Measurements from ENCODE around the gene ARHGAP26. TPM values are rescaled to one million over a fixed set of nuclear protein-coding genes. Genes with fewer than 3 reads are reported as not detected.
A peak's percentile ranks its signal among the peaks of the same experiment; 100 is the strongest.

ARHGAP26 gene
- total and polyA plus RNA-seq, 4 donors = 5.4 to 52.3 (median 30.4) TPM

DNA sequence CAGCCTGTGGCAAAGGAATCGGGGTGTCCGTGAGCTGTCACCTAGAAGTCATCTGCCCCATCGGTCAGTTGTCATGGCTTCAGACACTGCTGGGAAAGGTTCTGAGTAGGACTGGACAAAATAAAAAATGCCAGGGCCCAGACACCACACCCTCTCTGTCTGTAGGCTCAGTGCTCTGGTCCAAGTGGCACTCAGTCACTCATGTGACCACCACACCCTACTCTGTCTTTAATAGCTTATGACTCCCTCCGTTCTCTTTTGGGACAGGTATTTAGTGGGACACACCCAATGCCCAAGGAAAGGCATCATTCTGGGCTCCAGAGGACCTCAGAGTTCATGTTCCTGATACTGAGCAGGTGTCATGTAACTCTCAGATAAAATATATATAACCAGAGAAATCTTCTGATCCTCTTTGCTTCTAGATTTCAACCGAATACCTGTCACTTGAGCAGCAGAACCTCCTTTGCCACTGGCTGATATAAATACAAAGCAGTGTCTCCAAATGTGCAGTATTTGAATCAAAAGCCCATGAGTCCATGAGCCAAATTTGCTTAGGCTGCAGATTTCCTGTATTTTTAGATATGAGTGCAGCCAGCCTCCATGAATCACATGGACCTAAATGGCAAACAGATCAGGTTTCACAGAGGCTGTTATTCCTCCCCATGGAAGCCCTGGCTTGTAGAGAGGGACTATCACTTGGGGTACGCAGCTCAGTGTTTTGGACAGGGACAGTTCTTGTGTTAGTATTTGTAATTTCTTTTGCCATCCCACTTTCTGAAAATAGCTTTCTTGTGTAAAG, 272.0 kb downstream of the ARHGAP26 start:
- peaks cover 0 to 14% (median 4%) of the 10 kb centered on the region in 5 donors for H3K4me1 ChIP-seq (ENCODE audit: control insufficient read depth in 5 of 5, insufficient read depth in 5 of 5, low read length in 5 of 5)
- no peak overlapping the region for H3K4me3 ChIP-seq
- TF ChIP-seq, protein P1, sequence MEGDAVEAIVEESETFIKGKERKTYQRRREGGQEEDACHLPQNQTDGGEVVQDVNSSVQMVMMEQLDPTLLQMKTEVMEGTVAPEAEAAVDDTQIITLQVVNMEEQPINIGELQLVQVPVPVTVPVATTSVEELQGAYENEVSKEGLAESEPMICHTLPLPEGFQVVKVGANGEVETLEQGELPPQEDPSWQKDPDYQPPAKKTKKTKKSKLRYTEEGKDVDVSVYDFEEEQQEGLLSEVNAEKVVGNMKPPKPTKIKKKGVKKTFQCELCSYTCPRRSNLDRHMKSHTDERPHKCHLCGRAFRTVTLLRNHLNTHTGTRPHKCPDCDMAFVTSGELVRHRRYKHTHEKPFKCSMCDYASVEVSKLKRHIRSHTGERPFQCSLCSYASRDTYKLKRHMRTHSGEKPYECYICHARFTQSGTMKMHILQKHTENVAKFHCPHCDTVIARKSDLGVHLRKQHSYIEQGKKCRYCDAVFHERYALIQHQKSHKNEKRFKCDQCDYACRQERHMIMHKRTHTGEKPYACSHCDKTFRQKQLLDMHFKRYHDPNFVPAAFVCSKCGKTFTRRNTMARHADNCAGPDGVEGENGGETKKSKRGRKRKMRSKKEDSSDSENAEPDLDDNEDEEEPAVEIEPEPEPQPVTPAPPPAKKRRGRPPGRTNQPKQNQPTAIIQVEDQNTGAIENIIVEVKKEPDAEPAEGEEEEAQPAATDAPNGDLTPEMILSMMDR (IDR thresholded peaks at IDR 0.05; ENCODE audit: control extremely low read depth, extremely low read depth) = no peak
- peak in 2 of 3 donors; percentile 49 to 73 for DNase-seq
- ATAC-seq (ENCODE audit: insufficient read depth, low FRiP score) = no peak
- peak overlapping the region in 1 of 2 donors; percentile 78 for H3K27ac ChIP-seq (ENCODE audit: low read depth in 1 of 2, low read length in 1 of 2)
- H3K27me3 ChIP-seq (ENCODE audit: control insufficient read depth in 3 of 3, insufficient read depth in 3 of 3, low read length in 2 of 3) = no peaks in the 10 kb centered on the region
- WGBS, 2 donors = 85 to 92% methylated on average over 6 of the region's 6 CpGs
- no peaks in the 10 kb centered on the region for H3K9me3 ChIP-seq (ENCODE audit: control insufficient read depth in 4 of 4, insufficient read depth in 3 of 4, low read length in 3 of 4)
- peaks cover 0 to 10% (median 0%) of the 10 kb centered on the region in 4 donors for H3K36me3 ChIP-seq (ENCODE audit: control insufficient read depth in 4 of 4, insufficient read depth in 4 of 4, low read length in 4 of 4)
- no peak overlapping the region for H3K9ac ChIP-seq (ENCODE audit: insufficient read depth in 1 of 2, low read length in 2 of 2)

DNA sequence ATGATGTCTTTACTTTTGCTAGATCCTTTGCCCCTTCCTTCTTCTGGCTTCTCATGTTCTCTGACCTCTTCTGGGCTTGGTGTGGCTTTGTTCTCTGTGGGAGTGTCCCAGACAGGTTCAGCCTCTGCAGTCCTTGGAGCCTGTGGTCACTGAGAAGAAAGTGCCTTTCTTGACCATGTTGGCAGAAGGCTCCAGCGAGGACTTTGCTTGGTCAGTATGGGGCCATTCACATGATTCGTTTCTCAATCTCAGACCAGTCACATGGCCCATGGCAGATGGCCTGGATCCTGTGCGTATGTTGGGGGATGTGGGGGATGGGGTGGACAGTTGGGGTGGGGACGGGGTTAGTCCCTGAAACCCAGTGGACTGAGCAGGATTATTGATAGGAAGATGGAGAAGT, 274.1 kb downstream of the ARHGAP26 start:
- Histone ChIP-seq H3K4me3 (no peak overlapping the region), H3K27ac (ENCODE audit: low read depth in 1 of 2, low read length in 1 of 2) (no peak overlapping the region), H3K27me3 (ENCODE audit: control insufficient read depth in 3 of 3, insufficient read depth in 3 of 3, low read length in 2 of 3) (no peaks in the 10 kb centered on the region), H3K4me1 (ENCODE audit: control insufficient read depth in 5 of 5, insufficient read depth in 5 of 5, low read length in 5 of 5) (peaks cover 0 to 14% (median 4%) of the 10 kb centered on the region in 5 donors), H3K9ac (ENCODE audit: insufficient read depth in 1 of 2, low read length in 2 of 2) (no peak overlapping the region), H3K36me3 (ENCODE audit: control insufficient read depth in 4 of 4, insufficient read depth in 4 of 4, low read length in 4 of 4) (peaks cover 0 to 10% (median 0%) of the 10 kb centered on the region in 4 donors), H3K9me3 (ENCODE audit: control insufficient read depth in 4 of 4, insufficient read depth in 3 of 4, low read length in 3 of 4) (no peaks in the 10 kb centered on the region)
- TF ChIP-seq, protein P1 (IDR thresholded peaks at IDR 0.05; ENCODE audit: control extremely low read depth, extremely low read depth) = no peak
- ATAC-seq (ENCODE audit: insufficient read depth, low FRiP score) (no peak), DNase-seq (no peak)
- WGBS, 2 donors = 91 to 99% methylated on average over 4 of the region's 4 CpGs

DNA sequence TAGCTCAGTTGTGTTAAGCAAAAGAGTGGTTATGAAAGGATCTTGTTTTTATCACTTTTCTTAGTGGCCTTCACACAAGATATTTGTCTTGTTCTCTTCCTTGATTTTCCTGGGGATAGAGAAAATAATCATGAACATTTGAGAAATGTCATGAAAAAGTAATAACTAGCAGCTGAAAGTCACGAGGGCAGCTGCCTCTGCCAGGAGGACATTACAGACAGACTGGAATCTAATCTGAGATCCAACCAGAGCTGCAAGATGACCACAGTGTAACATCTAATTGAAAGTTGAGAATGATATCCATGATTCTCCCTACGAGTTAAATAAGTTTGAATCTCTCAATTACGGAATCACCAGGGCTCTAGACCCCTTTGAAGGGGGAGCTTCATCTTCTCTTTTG, 274.9 kb downstream of the ARHGAP26 start:
- DNase-seq (peak in 2 of 3 donors; percentile 40 to 56), ATAC-seq (ENCODE audit: insufficient read depth, low FRiP score) (no peak)
- Histone ChIP-seq H3K9me3 (ENCODE audit: control insufficient read depth in 4 of 4, insufficient read depth in 3 of 4, low read length in 3 of 4) (no peaks in the 10 kb centered on the region), H3K9ac (ENCODE audit: insufficient read depth in 1 of 2, low read length in 2 of 2) (no peak overlapping the region), H3K27me3 (ENCODE audit: control insufficient read depth in 3 of 3, insufficient read depth in 3 of 3, low read length in 2 of 3) (no peaks in the 10 kb centered on the region), H3K4me3 (no peak overlapping the region), H3K27ac (ENCODE audit: low read depth in 1 of 2, low read length in 1 of 2) (no peak overlapping the region), H3K36me3 (ENCODE audit: control insufficient read depth in 4 of 4, insufficient read depth in 4 of 4, low read length in 4 of 4) (peaks cover 0 to 12% (median 0%) of the 10 kb centered on the region in 4 donors), H3K4me1 (ENCODE audit: control insufficient read depth in 5 of 5, insufficient read depth in 5 of 5, low read length in 5 of 5) (peaks cover 0 to 14% (median 4%) of the 10 kb centered on the region in 5 donors)
- 86% methylated on average over 3 of the region's 3 CpGs for WGBS, 2 donors
- TF ChIP-seq, protein P1 (IDR thresholded peaks at IDR 0.05; ENCODE audit: control extremely low read depth, extremely low read depth) = no peak

Measured in lung (tissue), 12 donors.